KBM-7 (cell line): Measurements from ENCODE around the gene SLC4A1.

ENCODE experiments used
- DNase-seq: peaks from one replicate; pipeline ENCODE4 v3.0.0-alpha.2; 2015
- in situ Hi-C: fragments of 300-500 bp; cut with MboI; formaldehyde crosslinking; loops from 2 replicates; pipeline ENCODE4 v1.14.3; 2020; ENCODE audit warnings: low sequenced_read_pairs, low pct_unique_long_range_greater_than_20kb, mixed read lengths

SLC4A1 gene

GRCh38 chr17:44230140-44230539 is 37.8 kb downstream of the SLC4A1 start:
- no peak for DNase-seq
- in situ Hi-C loops = no loop called here

- in situ Hi-C loops = no loop called here
These were observed 38.8 kb downstream of the SLC4A1 start for GRCh38 chr17:44229090-44229489.

GRCh38 chr17:44223541-44224071 is 44.3 kb downstream of the SLC4A1 start:
- DNase-seq = no peak
- in situ Hi-C loops = no loop called here

More at GRCh38 chr17:44229090-44229489, 38.8 kb downstream of the SLC4A1 start:
- no peak for DNase-seq

GRCh38 chr17:44222112-44222869 is 45.6 kb downstream of the SLC4A1 start:
- in situ Hi-C loops = no loop called here
- peak; percentile 69 for DNase-seq

GRCh38 chr17:44221862-44222111 is 46.1 kb downstream of the SLC4A1 start:
- in situ Hi-C loops = no loop called here
- DNase-seq = no peak

GRCh38 chr17:44221084-44221861 is 46.7 kb downstream of the SLC4A1 start:
- DNase-seq = peak; percentile 75
- in situ Hi-C loops = no loop called here

- in situ Hi-C loops = no loop called here
These were observed 47.5 kb downstream of the SLC4A1 start for GRCh38 chr17:44220213-44221083.

GRCh38 chr17:44219616-44220212 is 48.2 kb downstream of the SLC4A1 start, which contains the start of gene UBTF:
UBTF (minus strand) TSS chr17:44219675; CDS start chr17:44218229, 1,446 bp downstream.
- in situ Hi-C loops = loop anchor here (10.0 kb wide), 1 partner anchor 105 kb away; the partner anchor contains the start of gene SLC25A39
- no peak for DNase-seq

More at GRCh38 chr17:44220213-44221083, 47.5 kb downstream of the SLC4A1 start:
- peak; percentile 49 for DNase-seq

- in situ Hi-C loops = loop anchor here (10.0 kb wide), 1 partner anchor 106 kb away; the partner anchor contains the start of gene SLC25A39
- DNase-seq = peak; percentile 59
These were observed 48.8 kb downstream of the SLC4A1 start for GRCh38 chr17:44219108-44219615.

GRCh38 chr17:44218344-44219107 is 49.4 kb downstream of the SLC4A1 start:
- in situ Hi-C loops = loop anchor here (10.0 kb wide), 1 partner anchor 106 kb away; the partner anchor contains the start of gene SLC25A39
- DNase-seq = peak; percentile 96

- in situ Hi-C loops = loop anchor here (10.0 kb wide), 1 partner anchor 107 kb away; the partner anchor contains the start of gene SLC25A39
- peak; percentile 34 for DNase-seq
These were observed 50.1 kb downstream of the SLC4A1 start for GRCh38 chr17:44217738-44218343.

- DNase-seq = no peak
- in situ Hi-C loops = loop anchor here (10.0 kb wide), 1 partner anchor 108 kb away; the partner anchor contains the start of gene SLC25A39
These were observed 51.2 kb downstream of the SLC4A1 start for GRCh38 chr17:44216694-44217093.

GRCh38 chr17:44216173-44216572 is 51.8 kb downstream of the SLC4A1 start:
- no peak for DNase-seq
- in situ Hi-C loops = loop anchor here (10.0 kb wide), 1 partner anchor 109 kb away; the partner anchor contains the start of gene SLC25A39

- no peak for DNase-seq
- in situ Hi-C loops = loop anchor here (10.0 kb wide), 1 partner anchor 110 kb away; the partner anchor contains the start of gene SLC25A39
These were observed 53.0 kb downstream of the SLC4A1 start for GRCh38 chr17:44214896-44215295.

GRCh38 chr17:44214230-44214494 is 53.8 kb downstream of the SLC4A1 start:
- DNase-seq = no peak
- in situ Hi-C loops = loop anchor here (10.0 kb wide), 1 partner anchor 111 kb away; the partner anchor contains the start of gene SLC25A39

- DNase-seq = no peak
- in situ Hi-C loops = loop anchor here (10.0 kb wide), 1 partner anchor 111 kb away; the partner anchor contains the start of gene SLC25A39
These were observed 54.3 kb downstream of the SLC4A1 start for GRCh38 chr17:44213403-44214229.
